Natural killer cell (primary cell): ENCODE measurements around the gene WDR53. TPM values are rescaled to one million over a fixed set of nuclear protein-coding genes. Genes with fewer than 3 reads are reported as not detected.
"Not testable (repeated sequence)": the region's sequence is repeated elsewhere in the genome, so short reads cannot be mapped to it uniquely, and the experiment has no call there.

Experiments
- ATAC-seq, 3 donors: fragments of 150-1000 bp in 2 of 3; fragments of 200-7000 bp in 1 of 3; cut with Tn5 transposase; 1 replicate in 1 of 3; 2 replicates in 2 of 3; pipeline ENCODE4 v1.10.0; 2021; ENCODE audit warnings: mild to moderate bottlenecking in 2 of 3, moderate library complexity in 2 of 3
- DNase-seq, 2 donors: peaks; one replicate each; pipeline versions ENCODE4 v3.0.0 to v3.0.0-alpha.2; 2013 to 2021; ENCODE audit warnings: mixed read lengths in 1 of 2
- H3K27ac ChIP-seq: one replicate; pipeline ENCODE4 v1.5.1; 2013; ENCODE audit warnings: mild to moderate bottlenecking, low read length
- H3K27me3 ChIP-seq: one replicate; pipeline ENCODE4 v1.6.1; 2013; ENCODE audit warnings: low read length; ENCODE audit not compliant: control insufficient read depth, insufficient read depth
- H3K36me3 ChIP-seq: one replicate; pipeline ENCODE4 v1.6.1; 2013; ENCODE audit warnings: low read length; ENCODE audit not compliant: control insufficient read depth, insufficient read depth
- H3K4me1 ChIP-seq: one replicate; pipeline ENCODE4 v1.6.1; 2013; ENCODE audit warnings: low read length; ENCODE audit not compliant: control insufficient read depth, insufficient read depth
- H3K4me3 ChIP-seq: one replicate; pipeline ENCODE4 v1.5.1; 2013; ENCODE audit warnings: low read length
- H3K9me3 ChIP-seq: one replicate; pipeline ENCODE4 v1.6.1; 2013; ENCODE audit warnings: low read length; ENCODE audit not compliant: control insufficient read depth, insufficient read depth
- H3K27ac Mint-ChIP-seq, 2 donors: one replicate each; pipeline ENCODE4 v1.8.0; 2022; ENCODE audit warnings: mild to moderate bottlenecking in 2 of 2, mixed read lengths in 2 of 2, moderate library complexity in 1 of 2
- H3K27me3 Mint-ChIP-seq, 2 donors: one replicate each; pipeline ENCODE4 v1.8.0; 2022; ENCODE audit warnings: low read depth in 2 of 2, mixed read lengths in 2 of 2
- H3K36me3 Mint-ChIP-seq: one replicate; pipeline ENCODE4 v1.8.0; 2022; ENCODE audit warnings: mixed read lengths
- H3K4me1 Mint-ChIP-seq, 2 donors: one replicate each; pipeline ENCODE4 v1.8.0; 2022; ENCODE audit warnings: mixed read lengths in 2 of 2
- H3K4me3 Mint-ChIP-seq: one replicate; pipeline ENCODE4 v1.8.0; 2022; ENCODE audit warnings: mild to moderate bottlenecking, moderate library complexity, mixed read lengths
- H3K9me3 Mint-ChIP-seq, 2 donors: one replicate each; pipeline ENCODE4 v1.8.0; 2022; ENCODE audit warnings: mixed read lengths in 2 of 2
- WGBS: methylation state at CpG from one replicate; pipeline ENCODE4 v1.1.7; 2013; ENCODE audit warnings: missing lambda C conversion rate; ENCODE audit not compliant: insufficient coverage; 5-methylcytosine and 5-hydroxymethylcytosine counted together
- intact Hi-C: fragments of 100-400 bp; cut with micrococcal nuclease; formaldehyde crosslinking; loops from one replicate; pipeline ENCODE4 v1.14.2; 2022
- total RNA-seq, 4 donors: library from RNA; stranded (reverse); fragments of 120-200 nt in 1 of 4; gene quantifications; one replicate each; pipeline versions ENCODE4 v1.2.3 to v1.2.4, GENCODE V29; 2013 to 2022
- TF ChIP-seq, protein P1 (sequence below): fragments of 200-600 bp; IDR thresholded peaks from one replicate; pipeline ENCODE4 v1.8.0; 2022; ENCODE audit warnings: antibody characterized with exemption

Gene WDR53
- total RNA-seq, 3 donors from 2014 or later (not counting 1 experiment from before 2014, with no cell fraction given) = 13.5 to 16.2 (median 14.7) TPM

- intact Hi-C loops = no loop called here
- Histone ChIP-seq H3K4me3 (no peak overlapping the region), H3K4me1 (peaks cover 5% of the 10 kb centered on the region), H3K27me3 (no peaks in the 10 kb centered on the region), H3K27ac (no peak overlapping the region), H3K36me3 (no peaks in the 10 kb centered on the region), H3K9me3 (peaks cover 35% of the 10 kb centered on the region)
- Mint-ChIP-seq H3K27ac (no peak overlapping the region), H3K4me3 (no peak overlapping the region), H3K36me3 (peaks cover 25% of the 10 kb centered on the region), H3K4me1 (no peaks in the 10 kb centered on the region), H3K9me3 (peaks cover 5 to 8% of the 10 kb centered on the region in 2 donors), H3K27me3 (no peaks in the 10 kb centered on the region)
- 96% methylated on average over 3 of the region's 4 CpGs for WGBS
- TF ChIP-seq, protein P1, sequence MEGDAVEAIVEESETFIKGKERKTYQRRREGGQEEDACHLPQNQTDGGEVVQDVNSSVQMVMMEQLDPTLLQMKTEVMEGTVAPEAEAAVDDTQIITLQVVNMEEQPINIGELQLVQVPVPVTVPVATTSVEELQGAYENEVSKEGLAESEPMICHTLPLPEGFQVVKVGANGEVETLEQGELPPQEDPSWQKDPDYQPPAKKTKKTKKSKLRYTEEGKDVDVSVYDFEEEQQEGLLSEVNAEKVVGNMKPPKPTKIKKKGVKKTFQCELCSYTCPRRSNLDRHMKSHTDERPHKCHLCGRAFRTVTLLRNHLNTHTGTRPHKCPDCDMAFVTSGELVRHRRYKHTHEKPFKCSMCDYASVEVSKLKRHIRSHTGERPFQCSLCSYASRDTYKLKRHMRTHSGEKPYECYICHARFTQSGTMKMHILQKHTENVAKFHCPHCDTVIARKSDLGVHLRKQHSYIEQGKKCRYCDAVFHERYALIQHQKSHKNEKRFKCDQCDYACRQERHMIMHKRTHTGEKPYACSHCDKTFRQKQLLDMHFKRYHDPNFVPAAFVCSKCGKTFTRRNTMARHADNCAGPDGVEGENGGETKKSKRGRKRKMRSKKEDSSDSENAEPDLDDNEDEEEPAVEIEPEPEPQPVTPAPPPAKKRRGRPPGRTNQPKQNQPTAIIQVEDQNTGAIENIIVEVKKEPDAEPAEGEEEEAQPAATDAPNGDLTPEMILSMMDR = no peak
- ATAC-seq (no peak), DNase-seq (no peak)
Observed at GRCh38 chr3:196523841-196524240, 44.5 kb downstream of the WDR53 start.

- H3K9me3 Mint-ChIP-seq, DNase-seq, H3K4me3 Mint-ChIP-seq, H3K27me3 Mint-ChIP-seq, H3K27ac ChIP-seq, H3K27ac Mint-ChIP-seq, H3K4me3 ChIP-seq, H3K36me3 ChIP-seq, H3K27me3 ChIP-seq, intact Hi-C loops, H3K4me1 Mint-ChIP-seq, ATAC-seq, H3K4me1 ChIP-seq: not testable (repeated sequence)
- H3K36me3 Mint-ChIP-seq = peaks cover 26% of the 10 kb centered on the region
- peaks cover 53% of the 10 kb centered on the region for H3K9me3 ChIP-seq
- 97% methylated on average over 10 of the region's 12 CpGs for WGBS
Observed at GRCh38 chr3:196521291-196521690, 47.1 kb downstream of the WDR53 start.

DNA sequence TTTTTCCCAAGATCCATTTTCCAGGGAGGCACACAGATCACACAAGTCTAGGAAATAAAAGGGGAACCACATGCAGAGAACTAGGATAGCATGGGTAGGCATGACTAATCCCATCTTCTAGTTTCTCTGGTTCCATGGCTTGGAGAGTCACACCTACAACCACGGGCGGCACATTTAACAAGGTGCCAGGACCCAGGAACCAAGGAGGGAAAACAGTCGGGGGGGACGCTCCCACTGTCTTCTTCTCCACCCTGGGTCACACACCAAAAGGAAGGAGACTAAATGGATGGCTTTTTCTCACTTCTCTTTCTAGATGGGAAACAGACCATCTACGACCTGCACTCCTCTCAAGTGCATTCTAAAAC lies 48.7 kb downstream of the WDR53 start:
- TF ChIP-seq, protein P1 = no peak
- Histone ChIP-seq H3K4me1 (no peaks in the 10 kb centered on the region), H3K9me3 (peaks cover 53% of the 10 kb centered on the region), H3K4me3 (no peak overlapping the region), H3K27me3 (no peaks in the 10 kb centered on the region), H3K36me3 (no peaks in the 10 kb centered on the region), H3K27ac (no peak overlapping the region)
- H3K27me3 Mint-ChIP-seq = no peaks in the 10 kb centered on the region
- WGBS = 81% methylated on average over 5 of the region's 5 CpGs
- H3K9me3 Mint-ChIP-seq = peaks cover 5 to 8% of the 10 kb centered on the region in 2 donors
- intact Hi-C loops = loop anchor here (1.0 kb wide), 2 partner anchors 266 to 446 kb away; no protein-coding TSS in a partner anchor
- no peak overlapping the region for H3K4me3 Mint-ChIP-seq
- peaks cover 26% of the 10 kb centered on the region for H3K36me3 Mint-ChIP-seq
- no peaks in the 10 kb centered on the region for H3K4me1 Mint-ChIP-seq
- peak in 1 of 2 donors; percentile 41 for DNase-seq
- ATAC-seq = no peak
- H3K27ac Mint-ChIP-seq = no peak overlapping the region

- WGBS = 56% methylated on average over 11 of the region's 12 CpGs
- H3K27me3 ChIP-seq = no peaks in the 10 kb centered on the region
- Mint-ChIP-seq H3K27me3 (no peaks in the 10 kb centered on the region), H3K36me3 (peaks cover 26% of the 10 kb centered on the region), H3K4me1 (no peaks in the 10 kb centered on the region), H3K27ac (no peak overlapping the region), H3K4me3 (no peak overlapping the region), H3K9me3 (peaks cover 5 to 8% of the 10 kb centered on the region in 2 donors)
- no peaks in the 10 kb centered on the region for H3K36me3 ChIP-seq
- DNase-seq (peak; percentile 55 to 78), ATAC-seq (peak in 2 of 3 donors; percentile 68 to 82)
- intact Hi-C loops = loop anchor here (1.0 kb wide), 2 partner anchors 266 to 446 kb away; no protein-coding TSS in a partner anchor
- no peak overlapping the region for H3K4me3 ChIP-seq
- H3K9me3 ChIP-seq = peaks cover 53% of the 10 kb centered on the region
- no peaks in the 10 kb centered on the region for H3K4me1 ChIP-seq
- no peak overlapping the region for H3K27ac ChIP-seq
- TF ChIP-seq, protein P1 = peak; percentile 73
Observed at GRCh38 chr3:196518966-196519717, 49.2 kb downstream of the WDR53 start.
